SU-DHL-6 (cell line): Measurements from ENCODE around the gene PPCDC.

Experiments
- H2AFZ ChIP-seq: fragments of 200-600 bp; sonication (generic); 2 replicates; pipeline ENCODE4 v1.6.1; 2014; ENCODE audit warnings: low read depth, mild to moderate bottlenecking, moderate library complexity, mixed read lengths, antibody characterized with exemption, low read length; ENCODE audit not compliant: severe bottlenecking
- H3F3A ChIP-seq: fragments of 200-600 bp; shearing (Covaris generic); 2 replicates; pipeline ENCODE4 v1.6.0; 2016; ENCODE audit warnings: antibody characterized with exemption, mild to moderate bottlenecking; ENCODE audit not compliant: insufficient read depth
- H3K27ac ChIP-seq: fragments of 200-600 bp; sonication (generic); 2 replicates; pipeline ENCODE4 v1.5.1; 2016; ENCODE audit warnings: low read depth, mild to moderate bottlenecking, low read length, moderate library complexity, mixed read lengths
- H3K27me3 ChIP-seq: fragments of 200-600 bp; sonication (generic), shearing (Covaris generic); 2 replicates; pipeline ENCODE4 v1.6.0; 2014; ENCODE audit warnings: mild to moderate bottlenecking, low read length
- H3K36me3 ChIP-seq: fragments of 200-600 bp; sonication (generic); 2 replicates; pipeline ENCODE4 v1.6.1; 2014; ENCODE audit warnings: mild to moderate bottlenecking, low read length, mixed read lengths
- H3K4me2 ChIP-seq: fragments of 300-600, 200-600 bp; shearing (Covaris generic), sonication (generic); 2 replicates; pipeline ENCODE4 v1.6.0; 2014; ENCODE audit warnings: low read length, low read depth, mild to moderate bottlenecking; ENCODE audit not compliant: poor library complexity, severe bottlenecking
- H3K4me3 ChIP-seq: fragments of 200-600 bp; sonication (generic); 2 replicates; pipeline ENCODE4 v1.5.1; 2014; ENCODE audit warnings: antibody characterized with exemption, low read length, mild to moderate bottlenecking, mixed read lengths; ENCODE audit not compliant: insufficient read depth, poor library complexity, severe bottlenecking
- H3K79me2 ChIP-seq: fragments of 200-600 bp; sonication (generic); 2 replicates; pipeline ENCODE4 v1.6.1; 2014; ENCODE audit warnings: mild to moderate bottlenecking, low read length, moderate library complexity; ENCODE audit not compliant: insufficient read depth
- H3K9ac ChIP-seq: fragments of 200-600 bp; sonication (generic); 2 replicates; pipeline ENCODE4 v1.7.0; 2014; ENCODE audit warnings: mild to moderate bottlenecking, low read length
- H3K9me2 ChIP-seq: fragments of 200-600 bp; sonication (generic); replicated peaks from 2 replicates; pipeline ENCODE4 v1.6.1; 2014; ENCODE audit warnings: low read length; ENCODE audit not compliant: insufficient read depth
- H3K9me3 ChIP-seq: fragments of 200-600 bp; sonication (generic); 2 replicates; pipeline ENCODE4 v1.6.1; 2014; ENCODE audit warnings: low read length, mixed read lengths; ENCODE audit not compliant: insufficient read depth
- H4K20me1 ChIP-seq: fragments of 200-600 bp; sonication (generic); 2 replicates; pipeline ENCODE4 v1.6.1; 2014; ENCODE audit warnings: low read depth, mild to moderate bottlenecking, antibody characterized with exemption, low read length, moderate library complexity, mixed read lengths
- EZH2phosphoT487 ChIP-seq: fragments of 200-600 bp; sonication (generic), shearing (Covaris generic); conservative IDR thresholded peaks from 2 replicates; pipeline ENCODE4 v1.6.1; 2018; ENCODE audit warnings: mild to moderate bottlenecking, antibody characterized with exemption, low read length, moderate library complexity, mixed read lengths
- TF ChIP-seq, protein P1 (sequence below): fragments of 200-600 bp; sonication (generic); IDR thresholded peaks from one replicate; pipeline ENCODE4 v1.5.1; 2017; ENCODE audit warnings: antibody characterized with exemption, mild to moderate bottlenecking, low read length, moderate library complexity; ENCODE audit not compliant: insufficient read depth, poor library complexity, severe bottlenecking

Gene PPCDC

GRCh38 chr15:75027551-75027950 is 4.2 kb downstream of the PPCDC start:
- Histone ChIP-seq H3K9me2 (no peaks in the 10 kb centered on the region), H3K27ac (no peak overlapping the region), H3K36me3 (no peaks in the 10 kb centered on the region), H3K9me3 (no peaks in the 10 kb centered on the region), H3K27me3 (no peaks in the 10 kb centered on the region), H3F3A (peaks cover 14% of the 10 kb centered on the region), H2AFZ (no peak overlapping the region), H3K9ac (no peak overlapping the region), H3K4me3 (no peak overlapping the region), H3K79me2 (peaks cover 10% of the 10 kb centered on the region; the same call in 1 of the 2 replicates), H4K20me1 (no peaks in the 10 kb centered on the region), H3K4me2 (no peak overlapping the region)
- no peak for TF ChIP-seq EZH2phosphoT487
- TF ChIP-seq, protein P1, sequence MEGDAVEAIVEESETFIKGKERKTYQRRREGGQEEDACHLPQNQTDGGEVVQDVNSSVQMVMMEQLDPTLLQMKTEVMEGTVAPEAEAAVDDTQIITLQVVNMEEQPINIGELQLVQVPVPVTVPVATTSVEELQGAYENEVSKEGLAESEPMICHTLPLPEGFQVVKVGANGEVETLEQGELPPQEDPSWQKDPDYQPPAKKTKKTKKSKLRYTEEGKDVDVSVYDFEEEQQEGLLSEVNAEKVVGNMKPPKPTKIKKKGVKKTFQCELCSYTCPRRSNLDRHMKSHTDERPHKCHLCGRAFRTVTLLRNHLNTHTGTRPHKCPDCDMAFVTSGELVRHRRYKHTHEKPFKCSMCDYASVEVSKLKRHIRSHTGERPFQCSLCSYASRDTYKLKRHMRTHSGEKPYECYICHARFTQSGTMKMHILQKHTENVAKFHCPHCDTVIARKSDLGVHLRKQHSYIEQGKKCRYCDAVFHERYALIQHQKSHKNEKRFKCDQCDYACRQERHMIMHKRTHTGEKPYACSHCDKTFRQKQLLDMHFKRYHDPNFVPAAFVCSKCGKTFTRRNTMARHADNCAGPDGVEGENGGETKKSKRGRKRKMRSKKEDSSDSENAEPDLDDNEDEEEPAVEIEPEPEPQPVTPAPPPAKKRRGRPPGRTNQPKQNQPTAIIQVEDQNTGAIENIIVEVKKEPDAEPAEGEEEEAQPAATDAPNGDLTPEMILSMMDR: no peak

GRCh38 chr15:75028991-75029377 is 5.6 kb downstream of the PPCDC start:
- no peak overlapping the region for H3K4me3 ChIP-seq
- no peak overlapping the region for H3K4me2 ChIP-seq

GRCh38 chr15:75029378-75030022 is 6.1 kb downstream of the PPCDC start:
- no peaks in the 10 kb centered on the region for H3K27me3 ChIP-seq
- H3K27ac ChIP-seq: no peak overlapping the region
- H3K9me3 ChIP-seq: no peaks in the 10 kb centered on the region
- H2AFZ ChIP-seq: no peak overlapping the region
- 0 out of 2 replicates have a peak, but pooled peaks cover under 1% of the 10 kb centered on the region for H3K79me2 ChIP-seq
- no peak overlapping the region for H3K4me2 ChIP-seq
- H3K9me2 ChIP-seq: no peaks in the 10 kb centered on the region
- TF ChIP-seq EZH2phosphoT487: no peak
- TF ChIP-seq, protein P1: peak; percentile 78
- H3F3A ChIP-seq: peaks cover 9% of the 10 kb centered on the region
- no peak overlapping the region for H3K4me3 ChIP-seq
- H4K20me1 ChIP-seq: no peaks in the 10 kb centered on the region
- H3K36me3 ChIP-seq: no peaks in the 10 kb centered on the region
- 0 out of 2 replicates have a peak overlapping the region, but pooled peaks have one; percentile 3 for H3K9ac ChIP-seq

More at GRCh38 chr15:75028991-75029377, 5.6 kb downstream of the PPCDC start:
- TF ChIP-seq EZH2phosphoT487: no peak
- TF ChIP-seq, protein P1: no peak
- Histone ChIP-seq H4K20me1 (no peaks in the 10 kb centered on the region), H3K79me2 (peaks cover 5% of the 10 kb centered on the region; the same call in 1 of the 2 replicates), H3K9me3 (no peaks in the 10 kb centered on the region), H3K27ac (no peak overlapping the region; the same call in 1 of the 2 replicates), H3K27me3 (no peaks in the 10 kb centered on the region), H3F3A (peaks cover 14% of the 10 kb centered on the region), H3K9ac (0 out of 2 replicates have a peak overlapping the region, but pooled peaks have one; percentile 3), H2AFZ (no peak overlapping the region), H3K9me2 (no peaks in the 10 kb centered on the region), H3K36me3 (no peaks in the 10 kb centered on the region)
